Measurements from ENCODE around the gene PLOD3.

PLOD3 gene

GRCh38 chr7:101243646-101244374 lies 26.4 kb upstream of the PLOD3 start:
- intact Hi-C loops (cut with micrococcal nuclease): loop anchor here (1.0 to 5.0 kb wide), 3 partner anchors 8 to 97 kb away; partner anchors contain the start of gene PLOD3

DNA sequence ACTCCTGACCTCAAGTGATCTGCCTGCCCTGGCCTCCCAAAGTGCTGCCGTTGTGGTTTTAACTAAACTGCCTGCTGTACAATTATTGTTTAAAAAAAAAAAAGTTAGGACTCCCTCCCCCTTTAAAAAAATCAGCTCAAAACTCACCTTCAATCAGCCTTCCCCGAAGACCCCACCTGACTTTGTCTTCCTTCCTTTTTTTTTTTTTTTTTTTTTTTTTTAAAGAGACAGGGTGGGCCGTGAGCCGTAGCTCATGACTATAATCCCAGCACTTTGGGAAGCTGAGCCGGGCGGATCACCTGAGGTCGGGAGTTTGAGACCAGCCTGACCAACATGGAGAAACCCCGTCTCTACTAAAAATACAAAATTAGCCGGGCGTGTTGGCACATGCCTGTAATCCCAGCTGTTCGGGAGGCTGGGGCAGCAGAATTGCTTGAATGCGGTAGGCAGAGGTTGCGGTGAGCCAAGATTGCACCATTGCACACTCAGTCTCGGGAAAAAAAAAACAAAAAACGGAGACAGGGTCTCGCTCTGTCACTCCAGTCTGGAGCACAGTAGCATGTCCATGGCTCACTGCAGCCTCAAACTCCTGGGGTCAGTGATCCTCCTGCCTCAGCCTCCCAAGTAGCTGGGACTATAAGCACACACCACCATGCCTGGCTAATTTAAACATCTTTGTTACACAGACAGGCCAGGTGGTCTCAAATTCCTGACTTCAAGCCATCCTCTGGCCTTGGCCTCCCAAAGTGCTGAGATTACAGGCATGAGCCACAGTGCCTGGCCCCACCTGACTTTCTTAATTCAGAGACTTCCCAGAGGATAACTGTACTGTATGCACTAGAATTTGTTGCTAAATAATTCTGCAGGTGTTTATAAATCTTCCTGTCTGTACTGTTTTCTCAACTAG lies 24.3 kb upstream of the PLOD3 start:
- intact Hi-C loops (cut with micrococcal nuclease): loop anchor here (5.0 kb wide), 1 partner anchor 94 kb away; no protein-coding TSS in a partner anchor
- Mint-ChIP-seq H3K27me3 (peaks cover 33% of the 10 kb centered on the region), H3K4me3 (peak overlapping the region; percentile 39)

More at GRCh38 chr7:101243646-101244374, 26.4 kb upstream of the PLOD3 start:
- Mint-ChIP-seq H3K27me3 (peaks cover 15% of the 10 kb centered on the region), H3K4me3 (peak overlapping the region; percentile 97), H3K4me1 (ENCODE audit: low read depth) (peaks cover 61% of the 10 kb centered on the region), H3K9me3 (no peaks in the 10 kb centered on the region), H3K27ac (peak overlapping the region; percentile 94), H3K36me3 (ENCODE audit: low read depth) (peaks cover 67% of the 10 kb centered on the region)

GRCh38 chr7:101241015-101241363 lies 23.6 kb upstream of the PLOD3 start:
- Mint-ChIP-seq H3K27ac (peak overlapping the region; percentile 63), H3K9me3 (no peaks in the 10 kb centered on the region), H3K4me3 (peak overlapping the region; percentile 39), H3K36me3 (ENCODE audit: low read depth) (peaks cover 76% of the 10 kb centered on the region), H3K4me1 (ENCODE audit: low read depth) (peaks cover 70% of the 10 kb centered on the region), H3K27me3 (peaks cover 39% of the 10 kb centered on the region)
- intact Hi-C loops (cut with micrococcal nuclease): loop anchor here (5.0 kb wide), 1 partner anchor 94 kb away; no protein-coding TSS in a partner anchor

More for the DNA sequence above, 24.3 kb upstream of the PLOD3 start:
- Mint-ChIP-seq H3K27ac (peak overlapping the region; percentile 63), H3K9me3 (no peaks in the 10 kb centered on the region), H3K36me3 (ENCODE audit: low read depth) (peaks cover 70% of the 10 kb centered on the region), H3K4me1 (ENCODE audit: low read depth) (peaks cover 70% of the 10 kb centered on the region)

DNA sequence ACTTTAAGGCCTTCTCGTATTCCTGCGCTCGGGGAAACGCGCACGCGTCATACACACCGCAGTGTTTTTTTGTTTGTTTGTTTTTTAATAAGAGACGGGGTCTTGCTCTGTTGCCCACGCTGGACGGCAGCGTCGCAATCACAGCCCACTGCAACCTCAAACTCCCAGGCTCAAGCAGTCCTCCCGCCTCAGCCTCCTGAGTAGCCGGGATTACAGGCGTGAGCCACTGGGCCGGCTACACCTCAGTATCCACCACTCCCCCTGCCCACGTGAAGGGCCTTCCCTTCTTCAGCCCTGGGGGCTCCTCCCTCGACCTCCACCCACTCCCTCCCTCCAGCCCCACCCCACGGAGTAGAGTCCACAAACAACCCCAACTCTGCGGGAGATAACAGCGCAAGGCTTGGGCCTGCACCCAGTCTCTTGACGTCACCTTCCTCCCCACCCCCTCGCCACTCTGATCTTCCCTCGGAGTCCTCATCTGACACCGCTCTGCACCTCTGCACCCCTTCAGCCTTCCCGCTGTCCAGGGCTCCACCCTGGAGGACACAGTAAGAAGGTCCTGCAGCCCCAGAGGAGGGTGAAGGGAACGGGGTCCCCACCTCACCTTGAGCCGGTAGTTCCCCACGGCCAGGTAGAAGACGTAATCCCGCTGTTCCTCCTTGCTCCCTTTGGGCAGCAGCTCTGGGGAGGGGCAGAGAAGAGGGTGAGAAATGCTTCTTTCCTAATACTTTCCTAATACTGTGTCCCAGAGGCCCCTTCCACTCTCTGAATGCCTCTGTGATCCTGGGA lies 23.0 kb upstream of the PLOD3 start:
- peak overlapping the region; percentile 24 for H3K4me3 Mint-ChIP-seq
- peaks cover 39% of the 10 kb centered on the region for H3K27me3 Mint-ChIP-seq
- intact Hi-C loops (cut with micrococcal nuclease): loop anchor here (5.0 kb wide), 1 partner anchor 93 kb away; no protein-coding TSS in a partner anchor
- peaks cover 72% of the 10 kb centered on the region for H3K36me3 Mint-ChIP-seq (ENCODE audit: low read depth)
- no peaks in the 10 kb centered on the region for H3K9me3 Mint-ChIP-seq
- peak overlapping the region; percentile 63 for H3K27ac Mint-ChIP-seq
- H3K4me1 Mint-ChIP-seq (ENCODE audit: low read depth): peaks cover 65% of the 10 kb centered on the region

GRCh38 chr7:101239951-101240220 lies 22.5 kb upstream of the PLOD3 start:
- H3K4me3 Mint-ChIP-seq: no peak overlapping the region
- H3K9me3 Mint-ChIP-seq: no peaks in the 10 kb centered on the region
- peaks cover 59% of the 10 kb centered on the region for H3K4me1 Mint-ChIP-seq (ENCODE audit: low read depth)
- H3K27ac Mint-ChIP-seq: no peak overlapping the region
- intact Hi-C loops (cut with micrococcal nuclease): loop anchor here (5.0 kb wide), 1 partner anchor 93 kb away; no protein-coding TSS in a partner anchor
- peaks cover 39% of the 10 kb centered on the region for H3K27me3 Mint-ChIP-seq
- H3K36me3 Mint-ChIP-seq (ENCODE audit: low read depth): peaks cover 70% of the 10 kb centered on the region

DNA sequence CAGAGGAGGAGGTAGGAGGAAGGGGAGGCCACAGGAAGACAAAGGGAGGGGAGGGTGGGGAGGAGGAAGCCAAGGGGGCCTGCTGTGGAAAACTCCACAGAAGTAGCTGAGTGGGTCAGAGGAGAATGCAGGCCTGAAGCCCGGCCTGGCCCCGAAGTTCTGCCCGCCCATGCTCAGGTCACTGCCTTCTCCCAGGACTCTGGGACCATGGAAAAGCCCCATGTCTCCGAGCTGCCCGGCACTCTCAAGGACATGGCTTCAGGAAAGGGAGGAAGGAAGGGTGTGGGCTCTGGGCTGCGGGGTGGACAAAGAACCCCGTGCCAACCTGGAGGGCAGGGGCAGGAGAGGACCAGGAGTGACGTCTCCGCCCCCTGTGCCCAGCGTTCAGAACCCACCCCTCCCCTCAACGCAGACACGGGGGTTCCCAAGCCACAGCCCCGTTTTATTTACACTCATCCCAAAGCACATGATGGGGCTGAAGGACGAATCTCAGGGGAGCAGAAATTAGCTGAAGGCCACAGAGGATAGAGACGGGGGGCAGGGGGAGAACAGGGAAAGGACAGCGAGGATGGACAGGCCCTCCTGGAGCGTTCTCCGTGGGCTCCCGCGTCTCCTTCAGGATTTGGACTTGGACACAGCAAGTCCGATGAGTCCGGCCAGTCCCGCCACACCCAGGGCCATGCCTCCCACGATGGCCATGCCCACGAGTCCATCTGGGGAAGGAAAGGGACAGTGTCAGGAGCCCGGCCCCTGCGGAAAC lies 22.0 kb upstream of the PLOD3 start:
- intact Hi-C loops (cut with micrococcal nuclease): no loop called here
- Mint-ChIP-seq H3K27me3 (peaks cover 39% of the 10 kb centered on the region), H3K36me3 (ENCODE audit: low read depth) (peaks cover 70% of the 10 kb centered on the region), H3K4me1 (ENCODE audit: low read depth) (peaks cover 57% of the 10 kb centered on the region), H3K9me3 (no peaks in the 10 kb centered on the region), H3K4me3 (no peak overlapping the region), H3K27ac (no peak overlapping the region)

- peaks cover 39% of the 10 kb centered on the region for H3K27me3 Mint-ChIP-seq
- intact Hi-C loops (cut with micrococcal nuclease): no loop called here
- H3K9me3 Mint-ChIP-seq: no peaks in the 10 kb centered on the region
- H3K4me1 Mint-ChIP-seq (ENCODE audit: low read depth): peaks cover 48% of the 10 kb centered on the region
- H3K27ac Mint-ChIP-seq: no peak overlapping the region
- no peak overlapping the region for H3K4me3 Mint-ChIP-seq
- H3K36me3 Mint-ChIP-seq (ENCODE audit: low read depth): peaks cover 76% of the 10 kb centered on the region
Measured at GRCh38 chr7:101238226-101239182, 21.1 kb upstream of the PLOD3 start.

DNA sequence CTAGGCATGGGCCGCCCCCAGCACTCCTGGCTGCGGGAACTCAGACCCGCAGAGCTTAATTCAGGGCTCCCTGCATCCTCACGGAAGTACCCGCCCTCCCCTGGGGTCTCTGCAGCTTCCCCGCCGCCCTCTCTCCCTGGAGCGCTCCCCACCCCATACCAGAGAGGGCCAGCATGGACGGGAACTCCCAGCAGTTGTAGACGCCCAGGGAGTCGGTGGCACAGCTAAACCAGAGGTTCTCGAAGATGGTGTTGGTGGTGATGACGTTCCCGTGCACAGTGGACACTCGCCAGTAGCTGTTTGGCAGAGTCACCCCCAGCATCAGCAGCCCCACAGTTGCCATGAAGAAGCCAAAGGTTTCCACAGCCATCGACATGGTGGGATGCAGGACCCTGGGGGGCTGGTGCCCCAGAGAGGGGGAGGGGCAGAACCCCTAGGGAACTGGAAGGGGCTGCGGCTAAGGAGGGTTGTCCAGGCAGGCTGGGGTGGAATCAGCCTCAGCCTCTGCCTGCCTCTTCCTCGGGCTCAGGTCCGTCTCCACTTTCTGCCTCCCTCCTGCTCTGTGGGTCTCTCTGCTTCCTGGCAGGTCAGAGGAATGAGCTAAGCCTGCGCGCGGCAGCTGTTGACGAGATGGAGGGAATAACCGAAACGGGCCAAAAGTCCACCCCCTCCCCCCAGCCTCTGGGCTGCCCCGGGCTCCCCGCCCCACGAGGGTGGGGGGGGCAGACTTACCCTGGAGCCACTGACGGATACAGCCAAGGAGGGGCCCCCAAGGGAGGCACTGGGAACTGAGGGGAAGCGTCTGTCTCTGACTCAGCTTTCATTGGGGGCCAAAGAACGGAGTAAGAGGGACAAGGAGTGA lies 20.1 kb upstream of the PLOD3 start, which contains the start of gene CLDN15:
TSS of gene CLDN15 (minus strand) at position 597 of the 862 bp plus-strand sequence. CDS start at position 376, 221 bp downstream.
- Mint-ChIP-seq H3K4me1 (ENCODE audit: low read depth) (peaks cover 46% of the 10 kb centered on the region), H3K4me3 (no peak within 1 kb of the TSS), H3K9me3 (no peaks in the 10 kb centered on the region), H3K27ac (no peak within 1 kb of the TSS), H3K27me3 (peaks cover 39% of the 10 kb centered on the region), H3K36me3 (ENCODE audit: low read depth) (peaks cover 83% of the 10 kb centered on the region)
- intact Hi-C loops (cut with micrococcal nuclease): no loop called here

DNA sequence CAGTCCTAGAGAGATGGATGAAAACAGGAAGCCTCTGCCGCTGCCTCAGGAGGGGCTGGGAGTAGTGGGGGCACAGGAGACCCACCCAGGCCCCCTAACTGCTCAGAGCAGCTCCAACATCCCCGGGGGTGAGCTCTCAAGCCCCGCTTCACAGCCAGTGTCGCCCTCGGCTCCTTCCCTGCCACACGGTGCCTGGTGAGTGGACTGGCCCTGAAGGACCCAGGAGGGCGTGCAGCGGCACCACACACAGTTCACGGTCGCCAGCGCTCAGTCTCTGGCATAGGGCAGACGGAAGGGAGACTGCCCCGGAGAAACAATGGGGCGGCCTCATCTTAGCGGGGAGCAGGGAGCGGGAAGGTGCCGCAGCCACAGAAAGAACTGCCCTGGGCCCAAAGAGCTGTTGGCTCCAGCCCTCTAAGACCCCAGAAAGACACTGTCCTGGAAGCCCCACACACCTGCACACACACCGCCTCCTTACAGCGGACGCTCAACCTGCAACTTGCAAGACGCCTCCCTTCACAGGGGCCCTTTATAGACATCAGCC lies 19.0 kb upstream of the PLOD3 start:
- H3K9me3 Mint-ChIP-seq: no peaks in the 10 kb centered on the region
- H3K36me3 Mint-ChIP-seq (ENCODE audit: low read depth): peaks cover 90% of the 10 kb centered on the region
- H3K27me3 Mint-ChIP-seq: peaks cover 39% of the 10 kb centered on the region
- no peak overlapping the region for H3K27ac Mint-ChIP-seq
- H3K4me1 Mint-ChIP-seq (ENCODE audit: low read depth): peaks cover 38% of the 10 kb centered on the region
- no peak overlapping the region for H3K4me3 Mint-ChIP-seq
- intact Hi-C loops (cut with micrococcal nuclease): no loop called here

GRCh38 chr7:101235522-101235921 lies 18.1 kb upstream of the PLOD3 start:
- Mint-ChIP-seq H3K4me3 (no peak overlapping the region), H3K4me1 (ENCODE audit: low read depth) (peaks cover 33% of the 10 kb centered on the region), H3K9me3 (no peaks in the 10 kb centered on the region), H3K36me3 (ENCODE audit: low read depth) (peaks cover 88% of the 10 kb centered on the region), H3K27me3 (peaks cover 37% of the 10 kb centered on the region), H3K27ac (no peak overlapping the region)
- intact Hi-C loops (cut with micrococcal nuclease): no loop called here

GRCh38 chr7:101235050-101235449 lies 17.7 kb upstream of the PLOD3 start:
- Mint-ChIP-seq H3K27ac (no peak overlapping the region), H3K36me3 (ENCODE audit: low read depth) (peaks cover 87% of the 10 kb centered on the region), H3K9me3 (no peaks in the 10 kb centered on the region), H3K4me3 (no peak overlapping the region), H3K27me3 (peaks cover 36% of the 10 kb centered on the region), H3K4me1 (ENCODE audit: low read depth) (peaks cover 32% of the 10 kb centered on the region)
- intact Hi-C loops (cut with micrococcal nuclease): no loop called here

All from dendritic cell treated with granulocyte-macrophage colony-stimulating factor and Interleukin-4, amounts not matched to agents 40 ng/mL and 50 ng/mL, for 4 days (primary cell).